Suprapubic skin (tissue), 4 donors: ENCODE results near the gene EPX. TPM values are rescaled to one million over a fixed set of nuclear protein-coding genes. Genes with fewer than 3 reads are reported as not detected.
A peak's percentile ranks its signal among the peaks of the same experiment; 100 is the strongest.

Experiments used
- DNase-seq, 2 donors: peaks; one replicate each; pipeline ENCODE4 v3.0.0-alpha.2; 2019; ENCODE audit warnings: low spot score in 2 of 2
- H3K27ac ChIP-seq: fragments of 200-600 bp; sonication (generic); one replicate; pipeline ENCODE4 v1.5.1; 2019
- H3K27me3 ChIP-seq: fragments of 200-600 bp; sonication (generic); one replicate; pipeline ENCODE4 v1.5.1; 2019
- H3K36me3 ChIP-seq: fragments of 200-600 bp; sonication (generic); one replicate; pipeline ENCODE4 v1.5.1; 2019
- H3K4me1 ChIP-seq: fragments of 200-600 bp; sonication (generic); one replicate; pipeline ENCODE4 v1.5.1; 2019
- H3K4me3 ChIP-seq: fragments of 200-600 bp; sonication (generic); one replicate; pipeline ENCODE4 v1.5.1; 2019; ENCODE audit warnings: mild to moderate bottlenecking
- H3K9me3 ChIP-seq: fragments of 200-600 bp; sonication (generic); one replicate; pipeline ENCODE4 v1.5.1; 2019
- EP300 ChIP-seq: sonication (generic); formaldehyde crosslinking; IDR thresholded peaks from one replicate; pipeline ENCODE4 v1.6.1; 2017; ENCODE audit warnings: antibody characterized with exemption
- POLR2A ChIP-seq, 2 donors: fragments of 450-650 bp; IDR thresholded peaks; one replicate each; pipeline ENCODE4 v1.6.1; 2017; ENCODE audit warnings: antibody characterized with exemption in 2 of 2, mild to moderate bottlenecking in 2 of 2, moderate library complexity in 2 of 2
- POLR2AphosphoS5 ChIP-seq, 3 donors: sonication (generic); formaldehyde crosslinking; IDR thresholded peaks; one replicate each; pipeline ENCODE4 v1.6.1; 2017; ENCODE audit warnings: antibody characterized with exemption in 3 of 3
- WGBS: methylation state at CpG from one replicate; pipeline ENCODE4 v1.1.5; 2018; 5-methylcytosine and 5-hydroxymethylcytosine counted together
- total RNA-seq, 4 donors: library from RNA; depleted of rRNA; stranded (reverse); fragments of >200 nt; gene quantifications; one replicate each; pipeline ENCODE4 v1.1.0, GENCODE V29; 2016
- TF ChIP-seq, protein P1 (sequence below), 2 donors: fragments of 200-600 bp in 1 of 2; fragments of 450-650 bp in 1 of 2; sonication (generic) in 1 of 2; IDR thresholded peaks; one replicate each; pipeline ENCODE4 v1.5.1; 2016 to 2019; ENCODE audit warnings: antibody characterized with exemption in 2 of 2, mild to moderate bottlenecking in 1 of 2, moderate library complexity in 1 of 2

EPX gene
- total RNA-seq, 4 donors from 2014 or later = 0.25 TPM; not detected in 3

DNA sequence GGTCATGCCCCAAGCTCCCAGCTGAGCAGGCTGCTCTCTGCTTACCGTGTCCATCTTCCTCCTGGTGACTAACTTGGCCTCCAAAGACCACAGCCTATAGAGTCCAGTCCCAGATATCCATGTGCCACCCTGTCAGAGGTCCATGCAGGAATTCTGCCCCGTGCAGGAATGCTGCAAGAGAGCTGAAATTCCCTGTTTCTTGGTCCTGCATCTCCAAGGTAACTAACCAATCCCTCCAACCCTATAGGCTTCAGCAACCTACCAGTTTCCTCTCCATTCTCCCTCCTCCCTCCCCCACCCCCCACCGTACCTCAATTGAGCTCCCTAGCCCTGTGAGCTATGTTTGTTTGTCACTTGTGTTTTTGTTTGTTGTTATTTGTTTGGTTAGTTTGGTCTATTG is 36.2 kb downstream of the EPX start:
- H3K27ac ChIP-seq = no peak overlapping the region
- no peak overlapping the region for H3K4me3 ChIP-seq
- H3K9me3 ChIP-seq = no peaks in the 10 kb centered on the region
- peak in 1 of 2 donors; percentile 29 for DNase-seq
- H3K27me3 ChIP-seq = peaks cover 5% of the 10 kb centered on the region
- TF ChIP-seq, protein P1, sequence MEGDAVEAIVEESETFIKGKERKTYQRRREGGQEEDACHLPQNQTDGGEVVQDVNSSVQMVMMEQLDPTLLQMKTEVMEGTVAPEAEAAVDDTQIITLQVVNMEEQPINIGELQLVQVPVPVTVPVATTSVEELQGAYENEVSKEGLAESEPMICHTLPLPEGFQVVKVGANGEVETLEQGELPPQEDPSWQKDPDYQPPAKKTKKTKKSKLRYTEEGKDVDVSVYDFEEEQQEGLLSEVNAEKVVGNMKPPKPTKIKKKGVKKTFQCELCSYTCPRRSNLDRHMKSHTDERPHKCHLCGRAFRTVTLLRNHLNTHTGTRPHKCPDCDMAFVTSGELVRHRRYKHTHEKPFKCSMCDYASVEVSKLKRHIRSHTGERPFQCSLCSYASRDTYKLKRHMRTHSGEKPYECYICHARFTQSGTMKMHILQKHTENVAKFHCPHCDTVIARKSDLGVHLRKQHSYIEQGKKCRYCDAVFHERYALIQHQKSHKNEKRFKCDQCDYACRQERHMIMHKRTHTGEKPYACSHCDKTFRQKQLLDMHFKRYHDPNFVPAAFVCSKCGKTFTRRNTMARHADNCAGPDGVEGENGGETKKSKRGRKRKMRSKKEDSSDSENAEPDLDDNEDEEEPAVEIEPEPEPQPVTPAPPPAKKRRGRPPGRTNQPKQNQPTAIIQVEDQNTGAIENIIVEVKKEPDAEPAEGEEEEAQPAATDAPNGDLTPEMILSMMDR (IDR thresholded peaks at IDR 0.05) = no peak
- TF ChIP-seq EP300 (no peak), POLR2A (IDR thresholded peaks at IDR 0.05) (no peak), POLR2AphosphoS5 (IDR thresholded peaks at IDR 0.05) (no peak)
- no peaks in the 10 kb centered on the region for H3K36me3 ChIP-seq
- H3K4me1 ChIP-seq = no peaks in the 10 kb centered on the region
- WGBS = 60% methylated on average over 3 of the region's 3 CpGs

DNA sequence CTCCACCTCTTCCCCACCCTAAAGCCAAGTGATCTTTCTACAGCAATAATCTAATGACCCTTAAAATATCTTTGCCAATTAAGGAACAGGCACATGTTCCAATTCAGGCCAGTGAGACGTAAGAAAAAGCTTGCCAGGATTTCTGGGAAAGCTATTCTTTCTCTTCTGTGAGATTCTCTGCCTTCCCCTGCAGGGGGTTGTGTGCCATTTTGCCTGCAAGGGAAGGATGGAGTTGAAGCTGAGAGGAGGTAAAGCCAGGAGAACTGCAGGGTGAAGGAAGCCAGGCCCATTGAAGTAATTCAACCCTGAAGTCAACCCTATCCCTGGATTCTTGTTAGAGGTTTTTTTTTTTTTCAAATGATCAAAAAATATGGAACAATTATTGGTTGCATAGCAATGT is 36.9 kb downstream of the EPX start:
- TF ChIP-seq, protein P1 (IDR thresholded peaks at IDR 0.05) = no peak
- no peak for TF ChIP-seq POLR2A (IDR thresholded peaks at IDR 0.05)
- no peak for TF ChIP-seq POLR2AphosphoS5 (IDR thresholded peaks at IDR 0.05)
- TF ChIP-seq EP300 = no peak
- Histone ChIP-seq H3K4me3 (no peak overlapping the region), H3K4me1 (no peaks in the 10 kb centered on the region), H3K9me3 (no peaks in the 10 kb centered on the region), H3K36me3 (no peaks in the 10 kb centered on the region), H3K27me3 (peaks cover 5% of the 10 kb centered on the region), H3K27ac (no peak overlapping the region)
- DNase-seq = no peak
- WGBS = 55% methylated on average over 1 of the region's 1 CpG

DNA sequence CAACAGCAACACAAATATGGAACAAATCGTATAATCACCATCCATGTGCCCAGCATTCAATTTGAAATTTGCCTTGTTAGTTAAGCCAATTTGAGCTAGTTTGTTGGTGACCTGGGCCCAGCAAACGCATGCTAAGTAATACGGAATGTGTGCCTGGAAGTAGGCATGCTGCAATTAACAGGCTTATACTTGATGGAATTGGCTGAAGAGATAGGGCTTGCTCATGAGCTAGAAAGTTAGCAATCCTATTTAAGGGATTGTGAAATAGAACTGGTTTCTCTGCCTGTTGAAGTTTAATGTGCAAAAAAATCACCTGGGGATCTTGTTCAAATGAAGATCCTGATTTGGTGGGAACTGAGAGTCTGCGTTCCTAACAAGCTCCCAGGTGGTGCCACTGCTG is 37.4 kb downstream of the EPX start:
- H3K4me1 ChIP-seq = no peaks in the 10 kb centered on the region
- 66% methylated on average over 4 of the region's 4 CpGs for WGBS
- peaks cover 5% of the 10 kb centered on the region for H3K27me3 ChIP-seq
- H3K27ac ChIP-seq = no peak overlapping the region
- H3K36me3 ChIP-seq = no peaks in the 10 kb centered on the region
- no peaks in the 10 kb centered on the region for H3K9me3 ChIP-seq
- no peak for DNase-seq
- TF ChIP-seq POLR2A (IDR thresholded peaks at IDR 0.05) = no peak
- no peak for TF ChIP-seq POLR2AphosphoS5 (IDR thresholded peaks at IDR 0.05)
- TF ChIP-seq EP300 = no peak
- TF ChIP-seq, protein P1 (IDR thresholded peaks at IDR 0.05) = no peak
- H3K4me3 ChIP-seq = no peak overlapping the region

DNA sequence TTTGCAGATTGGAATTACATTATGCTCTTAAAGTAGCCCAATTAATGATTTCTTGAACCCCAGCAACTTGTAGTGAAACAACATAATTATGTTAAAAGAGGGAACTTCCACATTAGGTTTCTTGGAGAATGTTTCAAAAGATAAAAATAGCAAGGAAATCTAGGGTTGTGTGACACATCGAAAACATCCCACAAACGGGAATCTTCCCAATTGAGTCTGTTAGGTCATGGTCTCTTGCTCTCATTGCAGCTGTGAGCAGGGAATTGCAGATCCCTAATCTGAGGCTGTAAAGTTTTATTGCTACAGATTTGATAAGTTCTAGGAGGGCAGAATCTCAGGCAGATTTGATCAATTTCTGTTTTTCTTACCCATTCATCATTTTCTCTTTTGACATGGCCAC is 39.1 kb downstream of the EPX start:
- WGBS = 29% methylated on average over 2 of the region's 2 CpGs
- no peaks in the 10 kb centered on the region for H3K9me3 ChIP-seq

DNA sequence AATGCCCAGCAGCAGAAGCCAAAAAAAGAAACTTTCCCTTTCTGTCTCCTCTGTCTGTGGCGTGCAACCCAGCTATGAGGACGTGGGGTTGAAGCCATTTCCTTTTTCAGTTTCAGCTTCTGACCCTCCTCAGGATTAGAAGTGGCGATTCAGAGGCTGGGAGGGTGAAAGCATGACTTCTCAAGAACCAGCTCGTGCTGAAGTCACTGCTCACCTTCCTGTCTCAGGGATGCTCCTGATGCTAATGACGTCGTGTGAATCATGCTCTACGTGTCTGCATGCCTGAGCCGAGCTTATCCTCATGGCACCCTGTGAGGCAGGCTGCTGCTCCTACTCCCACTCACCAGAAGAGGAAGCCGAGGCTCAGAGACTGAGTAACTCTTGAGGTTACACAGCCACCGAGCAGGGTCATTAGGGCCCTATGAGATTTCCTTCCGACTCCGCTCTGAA is 40.2 kb downstream of the EPX start:
- H3K27me3 ChIP-seq = peaks cover 7% of the 10 kb centered on the region
- no peaks in the 10 kb centered on the region for H3K9me3 ChIP-seq
- no peak for DNase-seq
- no peaks in the 10 kb centered on the region for H3K36me3 ChIP-seq
- H3K27ac ChIP-seq = no peak overlapping the region
- peaks cover 5% of the 10 kb centered on the region for H3K4me1 ChIP-seq
- TF ChIP-seq POLR2AphosphoS5 (IDR thresholded peaks at IDR 0.05) (no peak), POLR2A (IDR thresholded peaks at IDR 0.05) (no peak), EP300 (no peak)
- TF ChIP-seq, protein P1 (IDR thresholded peaks at IDR 0.05) = no peak
- WGBS = 60% methylated on average over 12 of the region's 12 CpGs
- no peak overlapping the region for H3K4me3 ChIP-seq

More for the DNA sequence above, 39.1 kb downstream of the EPX start:
- TF ChIP-seq POLR2AphosphoS5 (IDR thresholded peaks at IDR 0.05) (no peak), EP300 (no peak), POLR2A (IDR thresholded peaks at IDR 0.05) (no peak)
- TF ChIP-seq, protein P1 (IDR thresholded peaks at IDR 0.05) = no peak
- Histone ChIP-seq H3K4me1 (peaks cover 5% of the 10 kb centered on the region), H3K27ac (no peak overlapping the region), H3K27me3 (peaks cover 5% of the 10 kb centered on the region), H3K4me3 (no peak overlapping the region), H3K36me3 (no peaks in the 10 kb centered on the region)
- no peak for DNase-seq
